ENCODE results near the gene CREB3L1. TPM values are rescaled to one million over a fixed set of nuclear protein-coding genes. Genes with fewer than 3 reads are reported as not detected.
A peak's percentile ranks its signal among the peaks of the same experiment; 100 is the strongest.

The CREB3L1 gene
- polyA plus RNA-seq, 1 experiment: 24.2 TPM

- Histone ChIP-seq H3K9me3 (ENCODE audit: control insufficient read depth, insufficient read depth, low read length) (no peaks in the 10 kb centered on the region; the same call in 1 of the 2 replicates), H3K4me3 (ENCODE audit: low read depth, low read length) (no peak overlapping the region), H3K27ac (ENCODE audit: low read depth, low read length) (no peak overlapping the region), H3K27me3 (ENCODE audit: control insufficient read depth, insufficient read depth, low read length) (no peaks in the 10 kb centered on the region)
- DNase-seq (ENCODE audit: low read depth, low spot score): no peak
- ChIA-PET CTCF (interaction anchor here (0.6 to 2.9 kb wide), 16 partner anchors 9 to 277 kb away, joined by 3 to 26 read pairs (median 4); partner anchors contain the start of gene DGKZ), POLR2A (no interaction called here)
- TF ChIP-seq CTCF (IDR thresholded peaks at IDR 0.05; ENCODE audit: low read depth, low read length): no peak
These were observed 90.4 kb downstream of the CREB3L1 start for GRCh38 chr11:46367916-46368267.

DNA sequence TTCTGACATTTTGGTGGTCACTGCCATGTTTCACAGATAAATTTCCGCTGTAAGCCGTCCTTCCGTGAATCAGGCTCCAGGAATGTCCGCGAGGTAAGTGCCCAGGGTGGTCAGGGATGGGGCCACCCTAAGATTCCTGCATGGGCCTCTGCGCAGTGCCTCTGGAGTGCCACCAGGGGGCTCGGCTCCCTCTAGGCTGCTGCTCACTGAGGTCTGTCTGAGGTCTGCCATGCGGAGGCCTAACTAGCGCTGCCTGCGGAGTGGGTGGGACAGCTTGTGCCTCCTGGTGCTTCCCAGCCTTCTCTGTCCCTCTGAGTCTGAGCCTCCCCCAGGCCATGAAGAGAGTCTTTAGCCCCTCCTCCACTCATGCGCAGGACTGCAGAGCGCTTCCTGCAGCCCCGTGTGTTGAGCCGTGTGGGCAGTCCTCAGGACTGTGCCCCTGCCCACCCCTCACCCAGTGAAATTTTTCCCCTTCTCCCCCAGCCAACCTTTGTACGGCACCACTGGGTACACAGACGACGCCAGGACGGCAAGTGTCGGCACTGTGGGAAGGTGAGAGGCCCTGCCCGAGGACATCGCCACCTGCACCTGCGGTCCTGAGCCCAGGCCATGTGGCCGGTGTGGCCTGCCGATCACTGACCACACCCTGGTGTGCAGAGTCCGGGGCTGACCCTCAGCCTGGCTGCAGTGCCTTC, 92.1 kb downstream of the CREB3L1 start:
- CTCF ChIA-PET: interaction anchor here (0.6 to 2.9 kb wide), 9 partner anchors 11 to 131 kb away, joined by 3 to 26 read pairs (median 10); partner anchors contain the start of gene DGKZ
- Histone ChIP-seq H3K27ac (ENCODE audit: low read depth, low read length) (no peak overlapping the region), H3K27me3 (ENCODE audit: control insufficient read depth, insufficient read depth, low read length) (no peaks in the 10 kb centered on the region), H3K4me3 (ENCODE audit: low read depth, low read length) (no peak overlapping the region), H3K9me3 (ENCODE audit: control insufficient read depth, insufficient read depth, low read length) (no peaks in the 10 kb centered on the region; the same call in 1 of the 2 replicates)
- peak; percentile 92 for TF ChIP-seq CTCF (IDR thresholded peaks at IDR 0.05; ENCODE audit: low read depth, low read length)
- POLR2A ChIA-PET: no interaction called here
- DNase-seq (ENCODE audit: low read depth, low spot score): peak; percentile 46

- H3K9me3 ChIP-seq (ENCODE audit: control insufficient read depth, insufficient read depth, low read length): no peaks in the 10 kb centered on the region; the same call in 1 of the 2 replicates
- H3K4me3 ChIP-seq (ENCODE audit: low read depth, low read length): no peak overlapping the region
- TF ChIP-seq CTCF (IDR thresholded peaks at IDR 0.05; ENCODE audit: low read depth, low read length): no peak
- DNase-seq (ENCODE audit: low read depth, low spot score): no peak
- H3K27me3 ChIP-seq (ENCODE audit: control insufficient read depth, insufficient read depth, low read length): no peaks in the 10 kb centered on the region
- ChIA-PET POLR2A (no interaction called here), CTCF (interaction anchor here (0.6 to 2.9 kb wide), 5 partner anchors 13 to 131 kb away, joined by 3 to 13 read pairs (median 3); no protein-coding TSS in a partner anchor)
- no peak overlapping the region for H3K27ac ChIP-seq (ENCODE audit: low read depth, low read length)
These were observed 92.8 kb downstream of the CREB3L1 start for GRCh38 chr11:46370253-46370652.

Other genes starting within 250 kb of the CREB3L1 start
- 29.0 and 29.2 TPM in 2 replicates for gene PHF21A, start 156.2 kb upstream of the CREB3L1 start, polyA plus RNA-seq (2011; rRNA removed)
- gene DGKZ, start 69.8 kb downstream of the CREB3L1 start, polyA plus RNA-seq (2011; rRNA removed): 15.8 and 23.2 TPM in 2 replicates
- 445 and 578 TPM in 2 replicates for gene MDK, start 104.0 kb downstream of the CREB3L1 start, polyA plus RNA-seq (2011; rRNA removed)
- 0.11 TPM in 1 of 2 replicates, not detected in the other for gene CHRM4, start 114.1 kb downstream of the CREB3L1 start, polyA plus RNA-seq (2011; rRNA removed)